Mesodermal cell (in vitro differentiated cells): Measurements from ENCODE around the gene PDRG1.
"Not testable (repeated sequence)": the region's sequence is repeated elsewhere in the genome, so short reads cannot be mapped to it uniquely, and the experiment has no call there.

Experiments used
- H3K27ac ChIP-seq: 2 replicates; pipeline ENCODE4 v1.7.0; 2013; ENCODE audit warnings: mild to moderate bottlenecking, low read depth, low read length, moderate library complexity; ENCODE audit not compliant: severe bottlenecking
- H3K36me3 ChIP-seq: 2 replicates; pipeline ENCODE4 v1.7.1; 2013; ENCODE audit warnings: mild to moderate bottlenecking, low read length, moderate library complexity; ENCODE audit not compliant: control insufficient read depth, insufficient read depth
- H3K4me1 ChIP-seq: one replicate; pipeline ENCODE4 v1.7.1; 2013; ENCODE audit warnings: mild to moderate bottlenecking, low read length; ENCODE audit not compliant: insufficient read depth, control insufficient read depth, poor library complexity, severe bottlenecking
- H3K4me3 ChIP-seq: 2 replicates; pipeline ENCODE4 v1.7.0; 2013; ENCODE audit warnings: low read length, control low read depth, mild to moderate bottlenecking; ENCODE audit not compliant: insufficient read depth, poor library complexity, severe bottlenecking; ENCODE audit errors: extremely low read depth
- H3K9me3 ChIP-seq: 2 replicates; pipeline ENCODE4 v1.7.1; 2013; ENCODE audit warnings: mild to moderate bottlenecking, low read length, moderate library complexity; ENCODE audit not compliant: control insufficient read depth
- WGBS, 2 experiments: methylation state at CpG; one replicate each; pipeline ENCODE4 v1.1.5; 2013; ENCODE audit warnings: missing lambda C conversion rate in 2 of 2; ENCODE audit not compliant: insufficient coverage in 2 of 2; 5-methylcytosine and 5-hydroxymethylcytosine counted together

The PDRG1 gene

DNA sequence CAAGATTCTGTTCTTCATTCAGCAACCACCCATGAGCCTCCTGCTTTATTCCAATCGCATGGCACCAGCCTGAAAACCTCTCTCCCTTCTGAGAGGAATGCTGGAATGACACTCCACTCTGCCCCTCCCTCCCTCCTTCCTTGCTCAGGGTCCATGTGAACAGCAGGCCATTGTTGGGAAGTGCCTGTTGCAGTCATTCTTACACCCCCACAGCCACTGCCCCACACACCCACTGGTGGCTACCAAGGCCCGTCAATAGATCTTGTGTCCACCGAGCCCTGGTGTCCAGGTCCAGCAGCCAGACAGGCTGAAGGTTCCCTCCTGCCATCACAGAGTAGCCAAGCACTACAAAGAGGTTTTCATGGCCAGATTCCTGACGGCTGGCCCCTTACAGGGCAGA is 6.5 kb downstream of the PDRG1 start:
- Histone ChIP-seq H3K4me3 (no peak overlapping the region), H3K9me3 (peaks cover 9% of the 10 kb centered on the region), H3K4me1 (no peaks in the 10 kb centered on the region), H3K27ac (no peak overlapping the region), H3K36me3 (peaks cover 62% of the 10 kb centered on the region)
- 90 to 92% methylated on average over 4 of the region's 4 CpGs for WGBS, 2 experiments

GRCh38 chr20:31943052-31943471 is 8.8 kb downstream of the PDRG1 start:
- 100% methylated on average over 1 of the region's 2 CpGs; no CpG with 5 or more reads in 1 of the 2 experiments for WGBS, 2 experiments
- Histone ChIP-seq H3K36me3 (peaks cover 40% of the 10 kb centered on the region), H3K4me3 (no peak overlapping the region), H3K27ac (no peak overlapping the region), H3K9me3 (peaks cover 2% of the 10 kb centered on the region), H3K4me1 (no peaks in the 10 kb centered on the region)

DNA sequence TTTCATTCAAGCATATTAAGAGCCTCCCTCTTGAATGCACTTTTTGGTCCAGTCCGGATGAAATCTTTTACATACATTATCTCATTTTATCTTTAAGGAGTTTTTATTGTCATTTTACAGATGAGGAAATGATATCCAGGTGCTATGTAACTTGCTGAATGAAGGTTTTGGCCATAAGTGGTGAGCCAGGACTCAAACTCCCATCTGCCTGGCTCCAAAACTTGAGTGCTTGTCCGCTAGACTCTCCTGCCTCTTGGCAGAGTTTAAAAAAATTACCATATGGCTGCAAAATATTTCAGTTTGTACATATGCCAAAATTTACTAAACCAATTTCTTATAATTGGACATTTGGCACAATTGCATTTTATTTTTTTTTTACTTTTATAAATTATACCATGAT is 12.2 kb downstream of the PDRG1 start:
- 100% methylated on average over 1 of the region's 2 CpGs; no CpG with 5 or more reads in 1 of the 2 experiments for WGBS, 2 experiments
- H3K4me1 ChIP-seq: no peaks in the 10 kb centered on the region
- H3K4me3 ChIP-seq: no peak overlapping the region
- H3K27ac ChIP-seq: no peak overlapping the region
- H3K36me3 ChIP-seq: peaks cover 6% of the 10 kb centered on the region
- no peaks in the 10 kb centered on the region for H3K9me3 ChIP-seq

- WGBS, 2 experiments: no CpG with 5 or more reads among the region's 1 CpG
- no peak overlapping the region for H3K4me3 ChIP-seq
- no peaks in the 10 kb centered on the region for H3K36me3 ChIP-seq
- H3K9me3 ChIP-seq: no peaks in the 10 kb centered on the region
- no peaks in the 10 kb centered on the region for H3K4me1 ChIP-seq
- no peak overlapping the region for H3K27ac ChIP-seq
Observed at GRCh38 chr20:31937820-31938219, 14.0 kb downstream of the PDRG1 start.

GRCh38 chr20:31936420-31936819 is 15.4 kb downstream of the PDRG1 start:
- Histone ChIP-seq H3K4me1 (no peaks in the 10 kb centered on the region), H3K9me3 (no peaks in the 10 kb centered on the region), H3K4me3 (no peak overlapping the region), H3K36me3 (no peaks in the 10 kb centered on the region), H3K27ac (no peak overlapping the region)
- 62 to 100% methylated on average over 2 of the region's 4 CpGs for WGBS, 2 experiments

DNA sequence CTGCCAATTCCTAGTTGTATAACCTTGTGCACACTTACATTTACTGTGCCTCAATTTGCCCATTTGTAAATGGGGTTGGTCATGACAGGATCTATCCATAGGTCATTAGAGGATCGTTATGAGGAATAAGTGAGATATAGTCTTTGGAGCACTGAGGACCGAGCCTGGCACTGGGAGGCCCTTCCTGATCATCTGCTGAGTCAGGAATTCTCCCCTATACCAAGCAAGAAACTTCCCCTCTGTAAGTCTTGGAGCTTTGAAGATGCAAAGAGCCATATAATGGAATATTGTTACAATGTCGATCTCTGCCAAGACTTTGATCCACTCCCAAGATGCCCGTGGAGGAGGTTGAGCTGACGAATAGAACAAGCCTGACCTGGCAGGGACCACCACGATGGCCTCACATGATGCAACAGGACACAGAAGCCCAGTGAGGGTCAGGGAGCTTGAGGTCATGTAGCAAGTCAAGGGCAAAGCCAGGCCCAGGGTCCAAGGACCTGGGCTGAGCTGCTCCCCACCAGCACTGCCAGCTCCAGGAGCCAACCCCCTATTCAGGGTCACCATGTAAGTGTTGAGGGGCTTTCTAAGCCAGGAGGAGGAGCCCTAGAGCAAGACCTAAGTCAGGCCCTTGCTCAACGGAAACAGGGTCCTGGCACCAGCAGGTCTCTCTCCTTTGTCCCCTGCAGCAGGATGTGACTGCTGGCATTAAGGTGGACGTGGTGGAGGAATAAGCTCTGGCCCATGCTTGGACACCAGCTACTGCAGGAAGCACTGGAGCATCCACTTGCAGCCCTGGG is 16.7 kb downstream of the PDRG1 start:
- 67 to 70% methylated on average over 5 to 6 of the region's 8 CpGs for WGBS, 2 experiments
- no peaks in the 10 kb centered on the region for H3K9me3 ChIP-seq
- no peaks in the 10 kb centered on the region for H3K4me1 ChIP-seq
- H3K36me3 ChIP-seq: no peaks in the 10 kb centered on the region
- no peak overlapping the region for H3K4me3 ChIP-seq
- no peak overlapping the region for H3K27ac ChIP-seq

GRCh38 chr20:31934491-31934890 is 17.4 kb downstream of the PDRG1 start:
- WGBS, 2 experiments: 81 to 93% methylated on average over 13 to 14 of the region's 14 CpGs
- no peaks in the 10 kb centered on the region for H3K9me3 ChIP-seq
- no peak overlapping the region for H3K4me3 ChIP-seq
- H3K27ac ChIP-seq: no peak overlapping the region
- no peaks in the 10 kb centered on the region for H3K36me3 ChIP-seq
- H3K4me1 ChIP-seq: no peaks in the 10 kb centered on the region

DNA sequence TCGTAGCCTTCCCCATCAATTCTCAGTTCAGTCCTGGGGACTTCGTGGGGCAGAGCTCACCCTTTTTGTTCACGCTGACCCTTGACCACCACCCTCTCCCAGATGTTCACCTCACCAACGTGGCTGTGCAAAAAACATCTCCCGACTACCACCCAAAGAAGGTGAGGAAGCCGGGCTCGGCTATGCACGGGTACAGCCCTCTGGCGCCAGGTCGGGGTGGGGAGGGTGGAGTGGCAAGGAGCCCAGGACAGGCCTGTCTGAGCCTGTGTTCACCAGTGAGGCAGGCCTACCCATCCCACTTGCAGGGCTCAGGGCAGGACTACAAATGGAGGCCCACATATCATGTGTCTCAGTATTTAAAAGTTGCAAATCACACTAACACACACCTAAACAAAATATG is 18.1 kb downstream of the PDRG1 start:
- Histone ChIP-seq H3K27ac (no peak overlapping the region), H3K36me3 (no peaks in the 10 kb centered on the region), H3K4me3 (no peak overlapping the region), H3K4me1 (no peaks in the 10 kb centered on the region), H3K9me3 (no peaks in the 10 kb centered on the region)
- 87 to 88% methylated on average over 3 to 6 of the region's 10 CpGs for WGBS, 2 experiments

- no peaks in the 10 kb centered on the region for H3K36me3 ChIP-seq
Observed at GRCh38 chr20:31930779-31931178, 21.1 kb downstream of the PDRG1 start.

GRCh38 chr20:31929631-31930030 is 22.2 kb downstream of the PDRG1 start:
- not testable (repeated sequence) for H3K36me3 ChIP-seq, H3K4me1 ChIP-seq, H3K27ac ChIP-seq, H3K9me3 ChIP-seq, H3K4me3 ChIP-seq
- 94 to 100% methylated on average over 2 of the region's 4 CpGs for WGBS, 2 experiments

More at GRCh38 chr20:31930779-31931178, 21.1 kb downstream of the PDRG1 start:
- Histone ChIP-seq H3K27ac (no peak overlapping the region), H3K4me1 (no peaks in the 10 kb centered on the region), H3K9me3 (no peaks in the 10 kb centered on the region), H3K4me3 (no peak overlapping the region)
- WGBS, 2 experiments: 100% methylated on average over 1 of the region's 5 CpGs

DNA sequence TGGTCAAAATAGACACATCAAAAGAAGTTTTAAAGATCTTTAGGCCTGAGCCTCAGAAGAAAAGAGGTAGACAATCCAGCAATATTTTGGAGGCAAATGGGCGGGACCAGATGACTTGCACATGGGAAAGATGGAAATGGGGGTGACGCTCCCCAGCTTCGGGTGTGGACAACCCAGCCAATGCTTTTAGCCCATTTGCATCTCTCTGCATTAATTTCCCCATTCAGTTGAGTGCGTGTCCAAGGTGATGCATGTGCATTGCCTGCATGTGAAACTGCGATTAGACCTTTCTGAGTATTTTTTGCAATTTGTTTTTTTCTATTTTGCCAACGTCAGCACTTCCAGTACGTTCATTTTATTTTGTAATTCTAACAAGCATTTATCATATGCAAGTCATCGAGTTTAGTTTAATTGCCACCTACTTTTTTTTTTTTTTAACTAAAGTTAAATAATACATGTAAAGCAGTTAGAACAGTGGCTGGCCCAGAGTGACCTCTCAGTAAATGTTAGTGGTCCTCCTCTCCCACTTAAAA is 24.2 kb downstream of the PDRG1 start:
- WGBS, 2 experiments: 91 to 100% methylated on average over 6 of the region's 8 CpGs
- H3K27ac ChIP-seq: no peak overlapping the region
- H3K4me3 ChIP-seq: no peak overlapping the region
- H3K36me3 ChIP-seq: no peaks in the 10 kb centered on the region
- H3K4me1 ChIP-seq: no peaks in the 10 kb centered on the region
- H3K9me3 ChIP-seq: no peaks in the 10 kb centered on the region
